ENCODE measurements around the gene FGL2.
"Not testable (repeated sequence)": the region's sequence is repeated elsewhere in the genome, so short reads cannot be mapped to it uniquely, and the experiment has no call there.

GRCh38 chr7:77177321-77177904 is 22.2 kb downstream of the FGL2 start:
- TF ChIP-seq POLR2A, CTCF (IDR thresholded peaks at IDR 0.05): not testable (repeated sequence)
